HAP-1 (cell line): ENCODE data around the gene C17orf107.
"Not testable (repeated sequence)": the region's sequence is repeated elsewhere in the genome, so short reads cannot be mapped to it uniquely, and the experiment has no call there.

Source experiments
- DNase-seq, 2 experiments: peaks; one replicate each; pipeline ENCODE4 v3.0.0-alpha.2; 2016 to 2020; ENCODE audit warnings: low spot score in 2 of 2
- H3K27me3 ChIP-seq: fragments of 250-450 bp; sonication (Bioruptor Pico); 2 replicates; pipeline ENCODE4 v1.5.1; 2020; ENCODE audit warnings: low read depth, mild to moderate bottlenecking, moderate library complexity
- H3K36me3 ChIP-seq: fragments of 250-450 bp; sonication (Bioruptor Pico); replicated peaks from 2 replicates; pipeline ENCODE4 v1.5.1; 2020; ENCODE audit warnings: mild to moderate bottlenecking
- H3K4me1 ChIP-seq: fragments of 250-450 bp; sonication (Bioruptor Pico); 2 replicates; pipeline ENCODE4 v1.5.1; 2020; ENCODE audit warnings: mild to moderate bottlenecking
- H3K4me3 ChIP-seq: fragments of 250-450 bp; sonication (Bioruptor Pico); 2 replicates; pipeline ENCODE4 v1.5.1; 2020; ENCODE audit warnings: mild to moderate bottlenecking, moderate library complexity
- H3K9me3 ChIP-seq: fragments of 250-450 bp; sonication (Bioruptor Pico); 2 replicates; pipeline ENCODE4 v1.5.1; 2020; ENCODE audit warnings: mild to moderate bottlenecking, moderate library complexity
- in situ Hi-C: fragments of 300-500 bp; cut with MboI; formaldehyde crosslinking; loops from 3 replicates; pipeline ENCODE4 v1.14.3; 2020; ENCODE audit warnings: low sequenced_read_pairs, inconsistent platforms, mixed read lengths

The C17orf107 gene

GRCh38 chr17:4899341-4900230 lies at the start of gene C17orf107:
Gene C17orf107, plus strand, starts transcription at chr17:4899536. Its CDS starts 227 bp downstream, at chr17:4899763.
- in situ Hi-C loops = no loop called here
- Histone ChIP-seq H3K36me3 (peaks cover 21% of the 10 kb centered on the region), H3K27me3 (no peaks in the 10 kb centered on the region), H3K4me1 (no peaks in the 10 kb centered on the region), H3K9me3 (no peaks in the 10 kb centered on the region), H3K4me3 (no peak within 1 kb of the TSS)
- DNase-seq = no peak

GRCh38 chr17:4850246-4850645 lies 49.1 kb upstream of the C17orf107 start:
- Histone ChIP-seq H3K4me1 (peaks cover 3% of the 10 kb centered on the region; the same call in 1 of the 2 replicates), H3K9me3 (no peaks in the 10 kb centered on the region), H3K27me3 (no peaks in the 10 kb centered on the region), H3K4me3 (no peak overlapping the region), H3K36me3 (no peaks in the 10 kb centered on the region)
- in situ Hi-C loops = no loop called here
- DNase-seq = no peak

DNA sequence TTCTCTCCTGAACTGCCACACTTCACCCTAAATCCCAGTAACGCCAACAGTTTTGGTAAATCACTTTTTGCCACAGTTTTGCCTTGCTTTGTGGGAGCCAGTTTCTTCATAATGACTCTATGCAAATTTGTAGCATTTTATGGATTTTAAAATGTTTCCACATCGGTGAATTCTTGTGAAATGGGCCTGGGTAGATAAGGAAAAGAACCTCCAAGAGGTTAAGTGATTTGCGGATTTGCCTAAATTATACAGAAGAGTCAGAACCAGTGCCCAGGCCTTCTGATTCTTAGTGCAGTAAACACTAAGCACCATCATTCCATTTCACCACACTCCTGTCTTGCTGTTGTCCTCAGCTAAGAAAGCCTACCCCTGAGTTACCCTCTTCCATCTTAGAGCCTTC lies 48.3 kb upstream of the C17orf107 start:
- Histone ChIP-seq H3K27me3 (no peaks in the 10 kb centered on the region), H3K9me3 (no peaks in the 10 kb centered on the region), H3K4me1 (peaks cover 3% of the 10 kb centered on the region; the same call in 1 of the 2 replicates), H3K36me3 (no peaks in the 10 kb centered on the region), H3K4me3 (no peak overlapping the region)
- in situ Hi-C loops = no loop called here
- no peak for DNase-seq

DNA sequence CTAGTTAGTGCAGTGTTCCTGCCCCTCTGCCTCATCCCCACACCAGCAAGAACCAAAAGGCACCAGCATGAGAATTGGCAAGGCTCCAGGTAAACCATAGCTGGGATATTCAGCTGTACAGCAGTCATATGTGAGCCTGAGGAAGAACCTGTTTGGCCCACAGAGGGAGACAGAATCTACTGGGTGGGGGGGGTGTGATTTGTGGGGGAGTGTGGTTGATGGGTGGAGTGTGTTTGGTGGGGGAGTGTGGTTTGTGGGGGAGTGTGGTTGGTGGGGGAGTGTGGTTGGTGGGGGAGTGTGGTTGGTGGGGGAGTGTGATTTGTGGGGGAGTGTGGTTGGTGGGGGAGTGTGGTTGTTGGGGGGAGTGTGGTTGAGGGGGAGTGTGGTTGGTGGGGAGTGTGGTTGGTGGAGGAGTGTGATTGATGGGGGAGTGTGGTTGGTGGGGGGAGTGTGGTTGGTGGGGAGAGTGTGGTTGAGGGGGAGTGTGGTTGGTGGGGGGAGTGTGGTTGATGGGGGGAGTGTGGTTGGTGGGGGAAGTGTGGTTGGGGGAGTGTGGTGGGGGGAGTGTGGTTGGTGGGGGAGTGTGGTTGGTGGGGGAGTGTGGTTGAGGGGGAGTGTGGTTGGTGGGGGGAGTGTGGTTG lies 46.6 kb upstream of the C17orf107 start:
- Histone ChIP-seq H3K9me3 (no peaks in the 10 kb centered on the region), H3K36me3 (no peaks in the 10 kb centered on the region), H3K27me3 (no peaks in the 10 kb centered on the region), H3K4me3 (no peak overlapping the region), H3K4me1 (peaks cover 3% of the 10 kb centered on the region; the same call in 1 of the 2 replicates)
- in situ Hi-C loops = no loop called here
- DNase-seq = peak in 1 of 2 experiments; percentile 25

DNA sequence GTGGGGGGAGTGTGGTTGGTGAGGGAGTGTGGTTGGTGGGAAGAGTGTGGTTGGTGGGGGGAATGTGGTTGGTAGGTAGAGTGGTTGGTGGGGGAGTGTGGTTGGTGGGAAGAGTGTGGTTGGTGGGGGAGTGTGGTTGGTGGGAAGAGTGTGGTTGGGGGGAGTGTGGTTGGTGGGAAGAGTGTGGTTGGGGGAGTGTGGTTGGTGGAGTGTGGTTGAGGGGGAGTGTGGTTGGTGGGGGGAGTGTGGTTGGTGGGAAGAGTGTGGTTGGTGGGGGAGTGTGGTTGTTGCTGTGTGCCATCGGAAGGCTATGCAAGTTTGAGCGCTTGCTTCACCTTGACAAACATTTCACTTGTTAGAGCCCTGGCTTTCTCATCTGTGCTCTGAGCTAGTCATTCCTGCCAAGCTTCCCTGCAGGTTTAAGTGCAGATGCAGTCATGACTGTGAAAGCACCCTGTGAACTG lies 46.1 kb upstream of the C17orf107 start:
- Histone ChIP-seq H3K4me3 (no peak overlapping the region), H3K27me3 (no peaks in the 10 kb centered on the region), H3K36me3 (no peaks in the 10 kb centered on the region), H3K4me1 (peaks cover 6% of the 10 kb centered on the region; the same call in 1 of the 2 replicates), H3K9me3 (no peaks in the 10 kb centered on the region)
- in situ Hi-C loops = no loop called here
- no peak for DNase-seq

GRCh38 chr17:4854111-4854681 lies 45.1 kb upstream of the C17orf107 start:
- Histone ChIP-seq H3K36me3 (no peaks in the 10 kb centered on the region), H3K4me3 (no peak overlapping the region), H3K27me3 (no peaks in the 10 kb centered on the region), H3K4me1 (peaks cover 3% of the 10 kb centered on the region; the same call in 1 of the 2 replicates), H3K9me3 (no peaks in the 10 kb centered on the region)
- in situ Hi-C loops = no loop called here
- no peak for DNase-seq

GRCh38 chr17:4856271-4856936 lies 42.9 kb upstream of the C17orf107 start:
- in situ Hi-C loops = no loop called here

GRCh38 chr17:4856937-4857314 lies 42.4 kb upstream of the C17orf107 start:
- in situ Hi-C loops = no loop called here

More at GRCh38 chr17:4856271-4856936, 42.9 kb upstream of the C17orf107 start:
- Histone ChIP-seq H3K9me3 (no peaks in the 10 kb centered on the region), H3K4me3 (no peak overlapping the region), H3K27me3 (no peaks in the 10 kb centered on the region), H3K36me3 (no peaks in the 10 kb centered on the region), H3K4me1 (peaks cover 3% of the 10 kb centered on the region; the same call in 1 of the 2 replicates)
- DNase-seq = no peak

GRCh38 chr17:4857347-4857746 lies 42.0 kb upstream of the C17orf107 start:
- H3K36me3 ChIP-seq, DNase-seq, H3K27me3 ChIP-seq, H3K4me3 ChIP-seq, H3K9me3 ChIP-seq, in situ Hi-C loops, H3K4me1 ChIP-seq: not testable (repeated sequence)

More at GRCh38 chr17:4856937-4857314, 42.4 kb upstream of the C17orf107 start:
- no peak for DNase-seq
- Histone ChIP-seq H3K27me3 (no peaks in the 10 kb centered on the region), H3K4me1 (peaks cover 3% of the 10 kb centered on the region; the same call in 1 of the 2 replicates), H3K4me3 (no peak overlapping the region), H3K36me3 (no peaks in the 10 kb centered on the region), H3K9me3 (no peaks in the 10 kb centered on the region)

- no peak for DNase-seq
- no peak overlapping the region for H3K4me3 ChIP-seq
- H3K9me3 ChIP-seq = no peaks in the 10 kb centered on the region
- no peaks in the 10 kb centered on the region for H3K27me3 ChIP-seq
- in situ Hi-C loops = no loop called here
- H3K36me3 ChIP-seq = no peaks in the 10 kb centered on the region
- H3K4me1 ChIP-seq = peaks cover 3% of the 10 kb centered on the region; the same call in 1 of the 2 replicates
Measured at GRCh38 chr17:4858068-4858881, 41.1 kb upstream of the C17orf107 start.

GRCh38 chr17:4858882-4859260 lies 40.5 kb upstream of the C17orf107 start:
- no peaks in the 10 kb centered on the region for H3K27me3 ChIP-seq
- H3K4me1 ChIP-seq = peaks cover 3% of the 10 kb centered on the region; the same call in 1 of the 2 replicates
- in situ Hi-C loops = no loop called here
- no peaks in the 10 kb centered on the region for H3K9me3 ChIP-seq
- no peak for DNase-seq
- H3K4me3 ChIP-seq = no peak overlapping the region
- H3K36me3 ChIP-seq = no peaks in the 10 kb centered on the region

DNA sequence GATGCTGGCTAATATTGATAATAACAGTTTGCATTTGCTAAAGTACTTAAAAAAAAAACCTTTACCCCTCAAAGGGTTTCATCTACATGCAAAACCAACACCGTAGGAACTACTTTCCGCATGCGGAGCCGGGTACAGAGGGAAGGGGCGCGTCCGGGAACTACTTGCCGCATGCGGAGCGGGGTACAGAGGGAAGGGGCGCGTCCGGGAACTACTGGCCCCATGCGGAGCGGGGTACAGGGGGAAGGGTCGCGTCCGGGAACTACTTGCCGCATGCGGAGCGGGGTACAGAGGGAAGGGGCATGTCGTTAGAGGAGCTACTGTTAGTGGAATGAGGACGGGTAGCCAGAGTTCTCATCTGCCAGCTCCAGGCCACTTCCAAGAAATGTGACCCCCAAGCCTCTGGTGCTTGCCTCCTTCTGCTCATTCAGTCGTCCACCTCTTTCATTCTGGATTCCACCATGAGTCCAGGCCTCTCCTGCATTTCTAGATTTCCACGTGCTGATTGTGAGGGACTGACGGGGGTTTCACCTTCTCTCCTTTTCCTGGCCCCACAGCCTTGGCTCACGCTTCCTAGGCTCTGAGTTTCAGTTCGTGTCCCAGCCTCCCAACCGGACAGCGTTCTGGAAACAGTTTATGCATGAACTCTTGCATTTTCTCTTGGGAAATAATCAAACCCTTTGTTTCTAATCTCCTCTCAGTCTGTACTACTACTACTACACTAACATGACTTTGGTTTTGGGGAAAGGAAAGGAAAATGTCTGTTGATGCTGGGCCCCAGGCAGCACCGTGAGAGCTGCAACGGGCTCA lies 39.3 kb upstream of the C17orf107 start:
- H3K36me3 ChIP-seq = no peaks in the 10 kb centered on the region
- no peak for DNase-seq
- H3K9me3 ChIP-seq = no peaks in the 10 kb centered on the region
- no peaks in the 10 kb centered on the region for H3K27me3 ChIP-seq
- H3K4me1 ChIP-seq = peaks cover 3% of the 10 kb centered on the region; the same call in 1 of the 2 replicates
- no peak overlapping the region for H3K4me3 ChIP-seq
- in situ Hi-C loops = no loop called here
